HL-60 (cell line): ENCODE measurements around the gene CD247.

Source experiments
- DNase-seq, 2 experiments: peaks; one replicate each; pipeline ENCODE4 v3.0.0-alpha.2; 2010 to 2020; ENCODE audit warnings: low read depth in 1 of 2, low spot score in 1 of 2
- H3K27ac ChIP-seq: fragments of 250-450 bp; sonication (Bioruptor Pico); replicated peaks from 2 replicates; pipeline ENCODE4 v1.5.1; 2020; ENCODE audit warnings: mild to moderate bottlenecking, moderate library complexity
- H3K27me3 ChIP-seq: fragments of 250-450 bp; sonication (Bioruptor Pico); 2 replicates; pipeline ENCODE4 v1.5.1; 2021; ENCODE audit warnings: mild to moderate bottlenecking, moderate library complexity; ENCODE audit not compliant: insufficient read depth, poor library complexity, severe bottlenecking
- H3K4me3 ChIP-seq: replicated peaks from 2 replicates; pipeline ENCODE4 v1.5.1; 2011; ENCODE audit warnings: mild to moderate bottlenecking, control low read depth, low read length; ENCODE audit not compliant: insufficient read depth
- CTCF ChIP-seq: IDR thresholded peaks from one replicate; pipeline ENCODE4 v1.5.1; 2011; ENCODE audit warnings: low read length, control low read depth, inconsistent platforms; ENCODE audit not compliant: insufficient read depth
- GABPA ChIP-seq: IDR thresholded peaks from 2 replicates; pipeline ENCODE4 v1.6.1; 2012; ENCODE audit warnings: low read depth
- POLR2AphosphoS5 ChIP-seq: IDR thresholded peaks from 2 replicates; pipeline ENCODE4 v1.6.1; 2012; ENCODE audit warnings: low read depth
- REST ChIP-seq: IDR thresholded peaks from 2 replicates; pipeline ENCODE4 v1.6.1; 2012; ENCODE audit warnings: low read depth; ENCODE audit not compliant: insufficient replicate concordance
- SPI1 ChIP-seq: IDR thresholded peaks from 2 replicates; pipeline ENCODE4 v1.6.1; 2012; ENCODE audit warnings: low read depth, mild to moderate bottlenecking, borderline replicate concordance

CD247 gene

DNA sequence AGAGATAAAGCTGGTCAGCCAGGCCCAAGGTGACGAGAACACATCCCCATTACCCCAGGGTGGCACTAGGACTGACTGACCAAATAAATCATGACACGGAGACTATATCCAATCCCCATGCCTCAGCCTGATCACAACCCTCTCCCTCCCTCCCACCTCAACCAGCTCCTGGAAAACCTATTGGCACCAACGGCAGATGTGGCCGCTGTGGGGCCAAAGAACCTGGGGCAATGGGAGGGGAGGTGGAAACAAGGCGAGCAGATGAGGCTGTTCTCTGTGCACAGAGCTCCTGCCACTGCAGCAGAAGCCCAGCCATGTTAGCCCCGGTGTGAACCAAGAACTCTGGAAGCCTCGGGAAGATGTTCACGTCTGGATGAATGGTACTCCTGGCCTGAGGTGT is 77.6 kb downstream of the CD247 start:
- Histone ChIP-seq H3K27ac (no peak overlapping the region), H3K4me3 (no peak overlapping the region), H3K27me3 (no peaks in the 10 kb centered on the region)
- no peak for TF ChIP-seq POLR2AphosphoS5
- TF ChIP-seq GABPA: no peak
- TF ChIP-seq REST: no peak
- no peak for TF ChIP-seq CTCF
- no peak for TF ChIP-seq SPI1
- no peak for DNase-seq

DNA sequence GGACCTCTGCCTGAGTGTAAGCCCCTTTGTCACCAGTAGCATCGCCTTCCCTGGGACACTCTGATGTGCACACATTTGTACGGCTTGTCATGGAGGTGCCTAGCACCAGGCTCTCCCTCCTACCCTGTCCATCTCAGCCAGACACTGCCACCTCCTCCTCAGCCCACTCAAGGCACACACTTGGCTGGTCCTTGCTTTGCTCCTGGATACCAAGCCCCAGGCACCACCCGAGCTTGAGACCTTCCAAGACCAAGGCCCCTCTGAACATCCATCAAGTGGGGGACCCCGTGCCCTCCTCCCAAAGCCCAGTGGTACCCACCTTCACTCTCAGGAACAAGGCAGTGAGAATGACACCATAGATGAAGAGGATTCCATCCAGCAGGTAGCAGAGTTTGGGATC is 78.0 kb downstream of the CD247 start:
- Histone ChIP-seq H3K4me3 (no peak overlapping the region), H3K27me3 (no peaks in the 10 kb centered on the region), H3K27ac (no peak overlapping the region)
- DNase-seq: no peak
- no peak for TF ChIP-seq GABPA
- no peak for TF ChIP-seq CTCF
- TF ChIP-seq POLR2AphosphoS5: no peak
- no peak for TF ChIP-seq SPI1
- TF ChIP-seq REST: no peak

GRCh38 chr1:167439301-167439988 is 78.9 kb downstream of the CD247 start:
- Histone ChIP-seq H3K4me3 (peak overlapping the region; percentile 60), H3K27me3 (no peaks in the 10 kb centered on the region), H3K27ac (no peak overlapping the region)
- DNase-seq: peak in 1 of 2 experiments; percentile 58
- TF ChIP-seq POLR2AphosphoS5 (0 out of 2 replicates have a peak, but pooled peaks have one; percentile 31), CTCF (no peak)
